ENCODE results near the gene HOTAIR.

The HOTAIR gene

GRCh38 chr12:53956251-53956887 is 18.4 kb downstream of the HOTAIR start:
- no peak for DNase-seq

- no peak for DNase-seq
Measured at GRCh38 chr12:53955776-53956250, 18.9 kb downstream of the HOTAIR start.

GRCh38 chr12:53955036-53955775 is 19.5 kb downstream of the HOTAIR start:
- no peak for DNase-seq

- no peak for DNase-seq
Measured at GRCh38 chr12:53954694-53955035, 20.1 kb downstream of the HOTAIR start, which contains the start of gene HOXC12. Gene HOXC12 (plus strand): TSS chr12:53954903. CDS start chr12:53954930, 27 bp downstream.

- DNase-seq: no peak
Measured at GRCh38 chr12:53953831-53954693, 20.7 kb downstream of the HOTAIR start.

GRCh38 chr12:53952871-53953734 is 21.7 kb downstream of the HOTAIR start:
- no peak for DNase-seq

- DNase-seq: no peak
Measured at GRCh38 chr12:53952335-53952694, 22.4 kb downstream of the HOTAIR start.

GRCh38 chr12:53951577-53952334 is 23.0 kb downstream of the HOTAIR start:
- no peak for DNase-seq

GRCh38 chr12:53950789-53951576 is 23.8 kb downstream of the HOTAIR start:
- DNase-seq: no peak

GRCh38 chr12:53950437-53950773 is 24.3 kb downstream of the HOTAIR start:
- no peak for DNase-seq

- no peak for DNase-seq
Measured at GRCh38 chr12:53949631-53950436, 24.9 kb downstream of the HOTAIR start.

- no peak for DNase-seq
Measured at GRCh38 chr12:53948650-53949593, 25.8 kb downstream of the HOTAIR start.

- DNase-seq: no peak
Measured at GRCh38 chr12:53947743-53948142, 27.0 kb downstream of the HOTAIR start.

GRCh38 chr12:53944907-53945847 is 29.6 kb downstream of the HOTAIR start:
- DNase-seq: no peak

- no peak for DNase-seq
Measured at GRCh38 chr12:53944209-53944608, 30.5 kb downstream of the HOTAIR start.

- no peak for DNase-seq
Measured at GRCh38 chr12:53942467-53942997, 32.2 kb downstream of the HOTAIR start.

GRCh38 chr12:53941750-53942149 is 33.0 kb downstream of the HOTAIR start:
- DNase-seq: no peak

GRCh38 chr12:53941187-53941586 is 33.6 kb downstream of the HOTAIR start:
- no peak for DNase-seq
